Measurements from ENCODE around the gene INO80. TPM values are rescaled to one million over a fixed set of nuclear protein-coding genes. Genes with fewer than 3 reads are reported as not detected.

INO80 gene
- total RNA-seq, 2 experiments from 2014 or later: 31.7 to 35.1 TPM

GRCh38 chr15:40932156-40932555 is 183.9 kb downstream of the INO80 start:
- DNase-seq (ENCODE audit: low spot score): peak; percentile 22
- H3K9me2 ChIP-seq (ENCODE audit: insufficient read depth, low read length): no peaks in the 10 kb centered on the region
- H3K9me3 ChIP-seq (ENCODE audit: low read length): no peaks in the 10 kb centered on the region
- H3K27ac ChIP-seq (ENCODE audit: low read depth, low read length, poor library complexity, severe bottlenecking): no peak overlapping the region
- BruUV-seq (replicated peaks): no TSS peak
- no peak overlapping the region for H2AFZ ChIP-seq (ENCODE audit: low read length)
- ChIA-PET CTCF (ENCODE audit: unreplicated experiment) (no interaction called here), POLR2A (interaction anchor here (0.6 to 1.0 kb wide), 2 partner anchors 29 to 45 kb away, joined by 3 to 4 read pairs; no protein-coding TSS in a partner anchor)
- no peak overlapping the region for H3K4me3 ChIP-seq (ENCODE audit: low read depth, low read length, poor library complexity, severe bottlenecking)
- H3K36me3 ChIP-seq (ENCODE audit: insufficient read depth, low read length): no peaks in the 10 kb centered on the region
- no peaks in the 10 kb centered on the region for H3K79me2 ChIP-seq (ENCODE audit: insufficient read depth, low read depth, low read length)
- no peaks in the 10 kb centered on the region for H4K20me1 ChIP-seq (ENCODE audit: insufficient read depth, low read length)
- intact Hi-C loops (cut with micrococcal nuclease; ENCODE audit: unreplicated experiment): no loop called here
- H3K4me2 ChIP-seq (ENCODE audit: low read length): no peak overlapping the region
- TF ChIP-seq EZH2phosphoT487 (IDR thresholded peaks at IDR 0.05; ENCODE audit: borderline replicate concordance, low read depth, low read length): no peak
- no peak for TF ChIP-seq CTCF (conservative IDR thresholded peaks at IDR 0.05; ENCODE audit: low read length)
- peaks cover 31% of the 10 kb centered on the region for H3K4me1 ChIP-seq (ENCODE audit: insufficient read depth, low read length, poor library complexity, severe bottlenecking)

- Histone ChIP-seq H3K9me3 (ENCODE audit: low read length) (no peaks in the 10 kb centered on the region), H2AFZ (ENCODE audit: low read length) (no peak overlapping the region), H3K4me1 (ENCODE audit: insufficient read depth, low read length, poor library complexity, severe bottlenecking) (peaks cover 26% of the 10 kb centered on the region), H4K20me1 (ENCODE audit: insufficient read depth, low read length) (no peaks in the 10 kb centered on the region), H3K36me3 (ENCODE audit: insufficient read depth, low read length) (no peaks in the 10 kb centered on the region), H3K4me2 (ENCODE audit: low read length) (no peak overlapping the region), H3K4me3 (ENCODE audit: low read depth, low read length, poor library complexity, severe bottlenecking) (no peak overlapping the region), H3K9me2 (ENCODE audit: insufficient read depth, low read length) (no peaks in the 10 kb centered on the region), H3K27ac (ENCODE audit: low read depth, low read length, poor library complexity, severe bottlenecking) (no peak overlapping the region), H3K79me2 (ENCODE audit: insufficient read depth, low read depth, low read length) (no peaks in the 10 kb centered on the region)
- intact Hi-C loops (cut with micrococcal nuclease; ENCODE audit: unreplicated experiment): no loop called here
- TF ChIP-seq CTCF (conservative IDR thresholded peaks at IDR 0.05; ENCODE audit: low read length): no peak
- TF ChIP-seq EZH2phosphoT487 (IDR thresholded peaks at IDR 0.05; ENCODE audit: borderline replicate concordance, low read depth, low read length): no peak
- DNase-seq (ENCODE audit: low spot score): no peak
- CTCF ChIA-PET (ENCODE audit: unreplicated experiment): interaction anchor here (1.6 kb wide), 1 partner anchor 10 kb away, joined by 9 read pairs; no protein-coding TSS in a partner anchor
- no TSS peak for BruUV-seq (replicated peaks)
- POLR2A ChIA-PET: interaction anchor here (0.6 kb wide), 2 partner anchors 32 to 45 kb away, joined by 3 to 4 read pairs; no protein-coding TSS in a partner anchor
Observed at GRCh38 chr15:40931300-40932142, 184.6 kb downstream of the INO80 start.

Measured in OCI-LY7 (cell line).